Osteoblast (primary cell): ENCODE measurements around the gene GALNS. TPM values are rescaled to one million over a fixed set of nuclear protein-coding genes. Genes with fewer than 3 reads are reported as not detected.
A peak's percentile ranks its signal among the peaks of the same experiment; 100 is the strongest.

Source experiments
- DNase-seq: peaks from one replicate; pipeline ENCODE4 v3.0.0; 2011; ENCODE audit warnings: low spot score, mixed read lengths; ENCODE audit not compliant: insufficient read length; ENCODE audit errors: missing footprints
- H2AFZ ChIP-seq: 2 replicates; pipeline ENCODE4 v1.6.0; 2011; ENCODE audit warnings: mild to moderate bottlenecking, low read length
- H3K27ac ChIP-seq: 2 replicates; pipeline ENCODE4 v1.5.1; 2011; ENCODE audit warnings: mild to moderate bottlenecking, low read depth, low read length, moderate library complexity
- H3K27me3 ChIP-seq: 2 replicates; pipeline ENCODE4 v1.6.0; 2012; ENCODE audit warnings: mild to moderate bottlenecking, control low read depth, inconsistent platforms, low read length, moderate library complexity; ENCODE audit not compliant: insufficient read depth
- H3K36me3 ChIP-seq: 2 replicates; pipeline ENCODE4 v1.5.1; 2011; ENCODE audit warnings: mild to moderate bottlenecking, low read length, control low read depth, moderate library complexity; ENCODE audit not compliant: insufficient read depth
- H3K4me1 ChIP-seq: 2 replicates; pipeline ENCODE4 v1.5.1; 2011; ENCODE audit warnings: mild to moderate bottlenecking, low read length, control low read depth, moderate library complexity; ENCODE audit not compliant: insufficient read depth
- H3K4me2 ChIP-seq: 2 replicates; pipeline ENCODE4 v1.6.0; 2011; ENCODE audit warnings: mild to moderate bottlenecking, low read length; ENCODE audit not compliant: insufficient read depth
- H3K4me3 ChIP-seq: fragments of 200-600 bp; sonication (generic); 3 replicates; pipeline ENCODE4 v1.5.1; 2012; ENCODE audit warnings: mild to moderate bottlenecking, low read length, inconsistent platforms; ENCODE audit not compliant: insufficient read depth
- H3K79me2 ChIP-seq: 2 replicates; pipeline ENCODE4 v1.6.0; 2012; ENCODE audit warnings: mild to moderate bottlenecking, low read length, control low read depth, inconsistent platforms; ENCODE audit not compliant: insufficient read depth
- H3K9me3 ChIP-seq: 2 replicates; pipeline ENCODE4 v1.5.1; 2011; ENCODE audit warnings: low read depth, low read length, control low read depth
- H4K20me1 ChIP-seq: 2 replicates; pipeline ENCODE4 v1.6.0; 2012; ENCODE audit warnings: mild to moderate bottlenecking, low read length, control low read depth; ENCODE audit not compliant: insufficient read depth
- total RNA-seq: library from RNA; depleted of rRNA; stranded (reverse); fragments of >200 nt; gene quantifications from 2 replicates; pipeline ENCODE4 v1.2.3, GENCODE V29; 2012
- TF ChIP-seq, protein P1 (sequence below): IDR thresholded peaks from 2 replicates; pipeline ENCODE4 v1.5.1; 2011; ENCODE audit warnings: mild to moderate bottlenecking, low read depth, low read length, moderate library complexity; ENCODE audit errors: extremely low read depth

Gene GALNS
- total RNA-seq, 1 donor = 48.1 TPM

GRCh38 chr16:88874938-88875599, 18.3 kb upstream of the GALNS start:
- no peaks in the 10 kb centered on the region for H3K9me3 ChIP-seq
- peaks cover 29% of the 10 kb centered on the region for H3K27me3 ChIP-seq
- DNase-seq = no peak
- no peak overlapping the region for H2AFZ ChIP-seq
- H3K36me3 ChIP-seq = no peaks in the 10 kb centered on the region
- TF ChIP-seq, protein P1, sequence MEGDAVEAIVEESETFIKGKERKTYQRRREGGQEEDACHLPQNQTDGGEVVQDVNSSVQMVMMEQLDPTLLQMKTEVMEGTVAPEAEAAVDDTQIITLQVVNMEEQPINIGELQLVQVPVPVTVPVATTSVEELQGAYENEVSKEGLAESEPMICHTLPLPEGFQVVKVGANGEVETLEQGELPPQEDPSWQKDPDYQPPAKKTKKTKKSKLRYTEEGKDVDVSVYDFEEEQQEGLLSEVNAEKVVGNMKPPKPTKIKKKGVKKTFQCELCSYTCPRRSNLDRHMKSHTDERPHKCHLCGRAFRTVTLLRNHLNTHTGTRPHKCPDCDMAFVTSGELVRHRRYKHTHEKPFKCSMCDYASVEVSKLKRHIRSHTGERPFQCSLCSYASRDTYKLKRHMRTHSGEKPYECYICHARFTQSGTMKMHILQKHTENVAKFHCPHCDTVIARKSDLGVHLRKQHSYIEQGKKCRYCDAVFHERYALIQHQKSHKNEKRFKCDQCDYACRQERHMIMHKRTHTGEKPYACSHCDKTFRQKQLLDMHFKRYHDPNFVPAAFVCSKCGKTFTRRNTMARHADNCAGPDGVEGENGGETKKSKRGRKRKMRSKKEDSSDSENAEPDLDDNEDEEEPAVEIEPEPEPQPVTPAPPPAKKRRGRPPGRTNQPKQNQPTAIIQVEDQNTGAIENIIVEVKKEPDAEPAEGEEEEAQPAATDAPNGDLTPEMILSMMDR = no peak
- H3K79me2 ChIP-seq = no peaks in the 10 kb centered on the region
- H4K20me1 ChIP-seq = no peaks in the 10 kb centered on the region
- no peaks in the 10 kb centered on the region for H3K4me1 ChIP-seq
- H3K4me2 ChIP-seq = no peak overlapping the region
- no peak overlapping the region for H3K27ac ChIP-seq
- no peak overlapping the region for H3K4me3 ChIP-seq

GRCh38 chr16:88872650-88873331, 16.0 kb upstream of the GALNS start:
- DNase-seq = no peak
- Histone ChIP-seq H3K27ac (no peak overlapping the region), H2AFZ (no peak overlapping the region), H3K27me3 (peaks cover 32% of the 10 kb centered on the region), H3K79me2 (no peaks in the 10 kb centered on the region), H4K20me1 (no peaks in the 10 kb centered on the region), H3K4me1 (no peaks in the 10 kb centered on the region), H3K9me3 (no peaks in the 10 kb centered on the region), H3K4me2 (no peak overlapping the region), H3K4me3 (no peak overlapping the region), H3K36me3 (no peaks in the 10 kb centered on the region)
- TF ChIP-seq, protein P1 = no peak

GRCh38 chr16:88871730-88872416, 15.1 kb upstream of the GALNS start:
- no peaks in the 10 kb centered on the region for H3K36me3 ChIP-seq
- no peak overlapping the region for H3K4me3 ChIP-seq
- H3K4me1 ChIP-seq = no peaks in the 10 kb centered on the region
- H3K4me2 ChIP-seq = no peak overlapping the region
- no peak overlapping the region for H2AFZ ChIP-seq
- peaks cover 33% of the 10 kb centered on the region for H3K27me3 ChIP-seq
- no peaks in the 10 kb centered on the region for H3K9me3 ChIP-seq
- H4K20me1 ChIP-seq = no peaks in the 10 kb centered on the region
- no peak for DNase-seq
- H3K27ac ChIP-seq = no peak overlapping the region
- TF ChIP-seq, protein P1 = no peak
- no peaks in the 10 kb centered on the region for H3K79me2 ChIP-seq

DNA sequence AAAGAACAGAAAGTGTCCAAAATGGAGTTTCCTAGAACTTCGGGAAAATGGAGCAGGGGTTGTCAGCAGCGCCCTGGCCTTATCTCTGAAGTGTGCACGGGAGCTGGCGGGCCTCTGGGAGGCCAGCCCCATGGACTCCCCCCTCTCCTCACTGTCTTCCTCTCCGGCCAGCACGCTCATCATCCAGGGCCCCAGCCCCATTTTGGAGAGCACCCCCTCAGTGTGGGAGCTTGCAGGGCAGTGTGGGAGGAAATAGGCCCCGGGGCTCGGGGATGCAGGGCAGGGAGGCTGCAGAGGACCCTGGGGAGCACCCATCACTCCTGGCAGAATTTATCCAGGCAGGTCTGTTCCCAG, 14.6 kb upstream of the GALNS start:
- Histone ChIP-seq H3K36me3 (no peaks in the 10 kb centered on the region), H3K4me3 (no peak overlapping the region), H4K20me1 (no peaks in the 10 kb centered on the region), H3K79me2 (no peaks in the 10 kb centered on the region), H3K9me3 (no peaks in the 10 kb centered on the region), H2AFZ (no peak overlapping the region), H3K4me2 (peak overlapping the region; percentile 43), H3K4me1 (no peaks in the 10 kb centered on the region), H3K27ac (no peak overlapping the region), H3K27me3 (peaks cover 35% of the 10 kb centered on the region)
- TF ChIP-seq, protein P1 = no peak
- DNase-seq = no peak
